ENCODE data around the gene CAPN1. TPM values are rescaled to one million over a fixed set of nuclear protein-coding genes. Genes with fewer than 3 reads are reported as not detected.
"Not testable (repeated sequence)": the region's sequence is repeated elsewhere in the genome, so short reads cannot be mapped to it uniquely, and the experiment has no call there.

CAPN1 gene
- polyA plus RNA-seq, 4 donors, result 76.5 to 113 (median 88.6) TPM

GRCh38 chr11:65248184-65248710 lies 66.5 kb downstream of the CAPN1 start:
- DNase-seq (ENCODE audit: low read depth in 4 of 4, low spot score in 3 of 4), result not testable (repeated sequence)

GRCh38 chr11:65251476-65251875 lies 69.7 kb downstream of the CAPN1 start:
- DNase-seq (ENCODE audit: low read depth in 4 of 4, low spot score in 3 of 4), result no peak

GRCh38 chr11:65254724-65255123 lies 73.0 kb downstream of the CAPN1 start:
- no peak for DNase-seq (ENCODE audit: low read depth in 4 of 4, low spot score in 3 of 4)

GRCh38 chr11:65258988-65259387 lies 77.3 kb downstream of the CAPN1 start:
- no peak for DNase-seq (ENCODE audit: low read depth in 4 of 4, low spot score in 3 of 4)

- no peak for DNase-seq (ENCODE audit: low read depth in 4 of 4, low spot score in 3 of 4)
Measured at GRCh38 chr11:65260302-65260701, 78.6 kb downstream of the CAPN1 start.

GRCh38 chr11:65260756-65261590 lies 79.2 kb downstream of the CAPN1 start:
- no peak for DNase-seq (ENCODE audit: low read depth in 4 of 4, low spot score in 3 of 4)

Other genes with a start within 250 kb of the CAPN1 start
- gene GPHA2, start 246.0 kb upstream of the CAPN1 start, polyA plus RNA-seq (ENCODE audit: insufficient read length in 4 of 4), result 1 to 10 TPM; 1.6 to 3.5 (median 2.4) TPM
- 1 to 10 TPM in 1 of 4 donors, under 1 TPM in 2, not detected in 1; 0.53 to 1.3 (median 0.92) TPM for gene MAJIN, start 209.8 kb upstream of the CAPN1 start, polyA plus RNA-seq (ENCODE audit: insufficient read length in 4 of 4)
- gene BATF2, start 185.0 kb upstream of the CAPN1 start, polyA plus RNA-seq (ENCODE audit: insufficient read length in 4 of 4), result 1 to 10 TPM; 2.3 to 2.9 (median 2.6) TPM
- gene ARL2, start 167.8 kb upstream of the CAPN1 start, polyA plus RNA-seq (ENCODE audit: insufficient read length in 4 of 4), result 10 to 100 TPM; 54.6 to 74.5 (median 63.5) TPM
- 10 to 100 TPM; 25.3 to 32.4 (median 28.6) TPM for gene SNX15, start 154.5 kb upstream of the CAPN1 start, polyA plus RNA-seq (ENCODE audit: insufficient read length in 4 of 4)
- 10 to 100 TPM; 10.6 to 19.5 (median 11.3) TPM for gene SAC3D1, start 140.7 kb upstream of the CAPN1 start, polyA plus RNA-seq (ENCODE audit: insufficient read length in 4 of 4)
- 10 to 100 TPM; 11.6 to 28.5 (median 12.6) TPM for gene NAALADL1, start 123.4 kb upstream of the CAPN1 start, polyA plus RNA-seq (ENCODE audit: insufficient read length in 4 of 4)
- gene CDCA5, start 97.9 kb upstream of the CAPN1 start, polyA plus RNA-seq (ENCODE audit: insufficient read length in 4 of 4), result 10 to 100 TPM; 15.7 to 20.1 (median 18.0) TPM
- 10 to 100 TPM; 26.2 to 36.5 (median 31.0) TPM for gene ZFPL1, start 97.7 kb upstream of the CAPN1 start, polyA plus RNA-seq (ENCODE audit: insufficient read length in 4 of 4)
- gene VPS51, start 85.7 kb upstream of the CAPN1 start, polyA plus RNA-seq (ENCODE audit: insufficient read length in 4 of 4), result 100 to 1,000 TPM in 2 of 4 donors, 10 to 100 TPM in 2; 87.3 to 152 (median 103) TPM
- gene TM7SF2, start 70.1 kb upstream of the CAPN1 start, polyA plus RNA-seq (ENCODE audit: insufficient read length in 4 of 4), result 10 to 100 TPM; 17.7 to 97.1 (median 70.3) TPM
- gene ZNHIT2, start 64.2 kb upstream of the CAPN1 start, polyA plus RNA-seq (ENCODE audit: insufficient read length in 4 of 4), result 10 to 100 TPM in 1 of 4 donors, 1 to 10 TPM in 3; 3.8 to 11.1 (median 5.9) TPM
- 100 to 1,000 TPM; 557 to 830 (median 587) TPM for gene FAU, start 59.8 kb upstream of the CAPN1 start, polyA plus RNA-seq (ENCODE audit: insufficient read length in 4 of 4)
- 10 to 100 TPM; 36.9 to 59.1 (median 56.3) TPM for gene MRPL49, start 59.6 kb upstream of the CAPN1 start, polyA plus RNA-seq (ENCODE audit: insufficient read length in 4 of 4)
- 10 to 100 TPM; 44.0 to 62.7 (median 55.2) TPM for gene SYVN1, start 47.4 kb upstream of the CAPN1 start, polyA plus RNA-seq (ENCODE audit: insufficient read length in 4 of 4)
- not detected for gene SPDYC, start 11.7 kb upstream of the CAPN1 start, polyA plus RNA-seq (ENCODE audit: insufficient read length in 4 of 4)
- gene POLA2, start 80.0 kb downstream of the CAPN1 start, polyA plus RNA-seq (ENCODE audit: insufficient read length in 4 of 4), result 10 to 100 TPM; 24.3 to 30.0 (median 28.3) TPM
- gene CDC42EP2, start 132.9 kb downstream of the CAPN1 start, polyA plus RNA-seq (ENCODE audit: insufficient read length in 4 of 4), result 10 to 100 TPM in 2 of 4 donors, 1 to 10 TPM in 2; 7.0 to 24.1 (median 11.4) TPM
- 100 to 1,000 TPM in 1 of 4 donors, 10 to 100 TPM in 3; 80.6 to 102 (median 88.0) TPM for gene DPF2, start 151.9 kb downstream of the CAPN1 start, polyA plus RNA-seq (ENCODE audit: insufficient read length in 4 of 4)
- gene TIGD3, start 172.8 kb downstream of the CAPN1 start, polyA plus RNA-seq (ENCODE audit: insufficient read length in 4 of 4), result under 1 TPM; 0.41 to 0.69 (median 0.55) TPM
- gene SLC25A45, start 200.7 kb downstream of the CAPN1 start, polyA plus RNA-seq (ENCODE audit: insufficient read length in 4 of 4), result 1 to 10 TPM; 4.2 to 9.2 (median 6.1) TPM
- gene FRMD8, start 204.7 kb downstream of the CAPN1 start, polyA plus RNA-seq (ENCODE audit: insufficient read length in 4 of 4), result 10 to 100 TPM; 11.2 to 24.4 (median 17.0) TPM
- 100 to 1,000 TPM; 132 to 289 (median 201) TPM for gene NEAT1, start 240.9 kb downstream of the CAPN1 start, polyA plus RNA-seq (ENCODE audit: insufficient read length in 4 of 4)